ENCODE results near the gene DMRTC2.

DMRTC2 gene

GRCh38 chr19:41843371-41843770 lies 1.5 kb upstream of the DMRTC2 start:
- TF ChIP-seq CTCF (IDR thresholded peaks at IDR 0.05; ENCODE audit: control insufficient read depth, insufficient read depth, low read depth, low read length, missing control alignments) = no peak
- no peak overlapping the region for H3K4me3 ChIP-seq (ENCODE audit: control insufficient read depth, low read depth, low read length)
- DNase-seq (ENCODE audit: low read depth) = no peak

- H3K4me3 ChIP-seq (ENCODE audit: control insufficient read depth, low read depth, low read length) = no peak within 1 kb of the TSS
- no peak for DNase-seq (ENCODE audit: low read depth)
- TF ChIP-seq CTCF (IDR thresholded peaks at IDR 0.05; ENCODE audit: control insufficient read depth, insufficient read depth, low read depth, low read length, missing control alignments) = no peak
Measured at GRCh38 chr19:41844601-41845000, 241 bp upstream of the DMRTC2 start, which contains the start of gene LYPD4. TSS of gene LYPD4 (minus strand) at chr19:41844683. CDS start at chr19:41839285, 5,398 bp downstream.

GRCh38 chr19:41845051-41845590 lies 279 bp downstream of the DMRTC2 start:
- TF ChIP-seq CTCF (IDR thresholded peaks at IDR 0.05; ENCODE audit: control insufficient read depth, insufficient read depth, low read depth, low read length, missing control alignments) = no peak
- DNase-seq (ENCODE audit: low read depth) = no peak
- no peak overlapping the region for H3K4me3 ChIP-seq (ENCODE audit: control insufficient read depth, low read depth, low read length)

- no peak overlapping the region for H3K4me3 ChIP-seq (ENCODE audit: control insufficient read depth, low read depth, low read length)
- no peak for TF ChIP-seq CTCF (IDR thresholded peaks at IDR 0.05; ENCODE audit: control insufficient read depth, insufficient read depth, low read depth, low read length, missing control alignments)
- no peak for DNase-seq (ENCODE audit: low read depth)
Measured at GRCh38 chr19:41847351-41848105, 2.7 kb downstream of the DMRTC2 start.

- no peak overlapping the region for H3K4me3 ChIP-seq (ENCODE audit: control insufficient read depth, low read depth, low read length)
- no peak for DNase-seq (ENCODE audit: low read depth)
- no peak for TF ChIP-seq CTCF (IDR thresholded peaks at IDR 0.05; ENCODE audit: control insufficient read depth, insufficient read depth, low read depth, low read length, missing control alignments)
Measured at GRCh38 chr19:41848666-41849065, 3.8 kb downstream of the DMRTC2 start.

GRCh38 chr19:41849067-41849466 lies 4.2 kb downstream of the DMRTC2 start:
- no peak overlapping the region for H3K4me3 ChIP-seq (ENCODE audit: control insufficient read depth, low read depth, low read length)
- DNase-seq (ENCODE audit: low read depth) = no peak
- no peak for TF ChIP-seq CTCF (IDR thresholded peaks at IDR 0.05; ENCODE audit: control insufficient read depth, insufficient read depth, low read depth, low read length, missing control alignments)
